K562 (cell line): ENCODE data around the gene ATP2A3. TPM values are rescaled to one million over a fixed set of nuclear protein-coding genes. Genes with fewer than 3 reads are reported as not detected.

Experiments
- CAMTA2 ChIP-seq: fragments of 250-450 bp; sonication (Bioruptor Pico); conservative IDR thresholded peaks from 2 replicates; pipeline ENCODE4 v1.5.1; 2022
- CBFA2T3 ChIP-seq: fragments of 450-650 bp; IDR thresholded peaks from 2 replicates; pipeline ENCODE4 v1.6.1; 2017
- CTBP1 ChIP-seq: fragments of 450-650 bp; IDR thresholded peaks from 2 replicates; pipeline ENCODE4 v1.6.1; 2016; ENCODE audit warnings: borderline replicate concordance
- ETS1 ChIP-seq: conservative IDR thresholded peaks from 2 replicates; pipeline ENCODE4 v1.6.1; 2011; ENCODE audit warnings: low read depth, mild to moderate bottlenecking, low read length; ENCODE audit not compliant: control insufficient read depth
- FOXJ2 ChIP-seq: fragments of 200-800 bp; sonication (Bioruptor generic); IDR thresholded peaks from 2 replicates; pipeline ENCODE4 v1.6.1; 2016; ENCODE audit warnings: missing genetic modification characterization, missing compliant biosample characterization
- HMBOX1 ChIP-seq: sonication (generic); IDR thresholded peaks from 2 replicates; pipeline ENCODE4 v1.6.1; 2016
- KAT7 ChIP-seq: sonication (generic); formaldehyde crosslinking; IDR thresholded peaks from 2 replicates; pipeline ENCODE4 v1.8.0; 2022; ENCODE audit warnings: missing genetic modification reagents, mild to moderate bottlenecking, borderline replicate concordance
- KLF16 ChIP-seq: IDR thresholded peaks from 2 replicates; pipeline ENCODE4 v1.6.1; 2016; ENCODE audit warnings: antibody characterized with exemption
- MECOM ChIP-seq: fragments of 250-450 bp; sonication (Bioruptor Pico); IDR thresholded peaks from 2 replicates; pipeline ENCODE4 v1.8.0; 2022; ENCODE audit warnings: inconsistent platforms
- NFE2L1 ChIP-seq: fragments of 450-650 bp; IDR thresholded peaks from 2 replicates; pipeline ENCODE4 v1.6.1; 2016; ENCODE audit warnings: missing genetic modification characterization, low read depth, mild to moderate bottlenecking, missing compliant biosample characterization, moderate library complexity, borderline replicate concordance
- NRF1 ChIP-seq, 2 experiments: fragments of 450-650 bp; IDR thresholded peaks in 1 of 2; conservative IDR thresholded peaks in 1 of 2; 2 replicates each; pipeline ENCODE4 v1.6.1; 2014; ENCODE audit warnings: mild to moderate bottlenecking in 2 of 2
- SETDB1 ChIP-seq: IDR thresholded peaks from one replicate; pipeline ENCODE4 v1.6.1; 2012; ENCODE audit warnings: low read length, control low read depth, inconsistent platforms
- XRCC4 ChIP-seq: IDR thresholded peaks from one replicate; pipeline ENCODE4 v1.6.1; 2011; ENCODE audit not compliant: insufficient read depth, insufficient read length; ENCODE audit errors: extremely low read depth
- ZNF75A ChIP-seq: fragments of 450-650 bp; formaldehyde crosslinking; IDR thresholded peaks from 2 replicates; pipeline ENCODE4 v1.4.0; 2020; ENCODE audit warnings: mild to moderate bottlenecking
- polyA plus RNA-seq, 8 experiments: library from polyadenylated mRNA; depleted of rRNA in 4 of 8; stranded (reverse) in 5 of 8; unstranded in 3 of 8; fragments of >200 nt; fragmentation: Nextera tagmentation in 2 of 8; fragmentation: Illumina TruSeq in 1 of 8; extraction: Ambion mirVana in 2 of 8; extraction: Trizol in 1 of 8; gene quantifications; 2 replicates each; pipeline versions ENCODE4 v1.2.1 to v1.2.3, GENCODE V29; 2011 to 2014; ENCODE audit warnings: inconsistent platforms in 1 of 8, missing spikeins in 1 of 8
- total RNA-seq, 7 experiments: library from RNA; depleted of rRNA in 6 of 7; stranded (reverse); fragments of >200 nt in 6 of 7; fragmentation: Illumina TruSeq in 2 of 7; extraction: Trizol in 2 of 7; gene quantifications; 2 replicates each; pipeline versions ENCODE4 v1.2.1 to v1.2.3, GENCODE V29; 2011 to 2021; ENCODE audit warnings: low replicate concordance in 1 of 7
- TF ChIP-seq, protein P1 (sequence below), 2 experiments: fragments of 450-650 bp in 1 of 2; sonication (generic) in 1 of 2; formaldehyde crosslinking in 1 of 2; IDR thresholded peaks; 2 replicates each; pipeline versions ENCODE4 v1.7.1 to v1.9.0; 2016 to 2022; ENCODE audit warnings: inconsistent platforms in 1 of 2, mild to moderate bottlenecking in 1 of 2, missing genetic modification reagents in 1 of 2
- TF ChIP-seq, protein P2 (sequence below): sonication (generic); formaldehyde crosslinking; IDR thresholded peaks from 2 replicates; pipeline ENCODE4 v1.8.1; 2023; ENCODE audit warnings: mild to moderate bottlenecking, missing genetic modification reagents

ATP2A3 gene
- total and polyA plus RNA-seq, 9 of the 15 experiments (the other 6 are each of a cell fraction or from before 2014, with no cell fraction given): 0.65 to 103 (median 31.3) TPM

GRCh38 chr17:3913531-3914311, 50.5 kb downstream of the ATP2A3 start (continued):
- TF ChIP-seq, protein P1, sequence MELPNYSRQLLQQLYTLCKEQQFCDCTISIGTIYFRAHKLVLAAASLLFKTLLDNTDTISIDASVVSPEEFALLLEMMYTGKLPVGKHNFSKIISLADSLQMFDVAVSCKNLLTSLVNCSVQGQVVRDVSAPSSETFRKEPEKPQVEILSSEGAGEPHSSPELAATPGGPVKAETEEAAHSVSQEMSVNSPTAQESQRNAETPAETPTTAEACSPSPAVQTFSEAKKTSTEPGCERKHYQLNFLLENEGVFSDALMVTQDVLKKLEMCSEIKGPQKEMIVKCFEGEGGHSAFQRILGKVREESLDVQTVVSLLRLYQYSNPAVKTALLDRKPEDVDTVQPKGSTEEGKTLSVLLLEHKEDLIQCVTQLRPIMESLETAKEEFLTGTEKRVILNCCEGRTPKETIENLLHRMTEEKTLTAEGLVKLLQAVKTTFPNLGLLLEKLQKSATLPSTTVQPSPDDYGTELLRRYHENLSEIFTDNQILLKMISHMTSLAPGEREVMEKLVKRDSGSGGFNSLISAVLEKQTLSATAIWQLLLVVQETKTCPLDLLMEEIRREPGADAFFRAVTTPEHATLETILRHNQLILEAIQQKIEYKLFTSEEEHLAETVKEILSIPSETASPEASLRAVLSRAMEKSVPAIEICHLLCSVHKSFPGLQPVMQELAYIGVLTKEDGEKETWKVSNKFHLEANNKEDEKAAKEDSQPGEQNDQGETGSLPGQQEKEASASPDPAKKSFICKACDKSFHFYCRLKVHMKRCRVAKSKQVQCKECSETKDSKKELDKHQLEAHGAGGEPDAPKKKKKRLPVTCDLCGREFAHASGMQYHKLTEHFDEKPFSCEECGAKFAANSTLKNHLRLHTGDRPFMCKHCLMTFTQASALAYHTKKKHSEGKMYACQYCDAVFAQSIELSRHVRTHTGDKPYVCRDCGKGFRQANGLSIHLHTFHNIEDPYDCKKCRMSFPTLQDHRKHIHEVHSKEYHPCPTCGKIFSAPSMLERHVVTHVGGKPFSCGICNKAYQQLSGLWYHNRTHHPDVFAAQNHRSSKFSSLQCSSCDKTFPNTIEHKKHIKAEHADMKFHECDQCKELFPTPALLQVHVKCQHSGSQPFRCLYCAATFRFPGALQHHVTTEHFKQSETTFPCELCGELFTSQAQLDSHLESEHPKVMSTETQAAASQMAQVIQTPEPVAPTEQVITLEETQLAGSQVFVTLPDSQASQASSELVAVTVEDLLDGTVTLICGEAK (IDR thresholded peaks at IDR 0.05): no peak
- TF ChIP-seq, protein P1 (CRISPR knock-in tag; IDR thresholded peaks at IDR 0.05): no peak
- TF ChIP-seq MECOM (CRISPR knock-in tag) (no peak), HMBOX1 (no peak), KLF16 (no peak), CTBP1 (peak; percentile 33; the same call in 1 of the 2 replicates), ETS1 (no peak), NRF1 (conservative IDR thresholded peaks at IDR 0.05 in 1 of 2, IDR thresholded peaks at IDR 0.05 in 1 of 2) (no peak), NFE2L1 (tag) (no peak), XRCC4 (no peak), KAT7 (0 out of 2 replicates have a peak, but pooled peaks have one; percentile 39), CBFA2T3 (no peak), SETDB1 (no peak), FOXJ2 (tag) (no peak), ZNF75A (CRISPR knock-in tag) (no peak), CAMTA2 (CRISPR knock-in tag) (no peak)
- TF ChIP-seq, protein P2, sequence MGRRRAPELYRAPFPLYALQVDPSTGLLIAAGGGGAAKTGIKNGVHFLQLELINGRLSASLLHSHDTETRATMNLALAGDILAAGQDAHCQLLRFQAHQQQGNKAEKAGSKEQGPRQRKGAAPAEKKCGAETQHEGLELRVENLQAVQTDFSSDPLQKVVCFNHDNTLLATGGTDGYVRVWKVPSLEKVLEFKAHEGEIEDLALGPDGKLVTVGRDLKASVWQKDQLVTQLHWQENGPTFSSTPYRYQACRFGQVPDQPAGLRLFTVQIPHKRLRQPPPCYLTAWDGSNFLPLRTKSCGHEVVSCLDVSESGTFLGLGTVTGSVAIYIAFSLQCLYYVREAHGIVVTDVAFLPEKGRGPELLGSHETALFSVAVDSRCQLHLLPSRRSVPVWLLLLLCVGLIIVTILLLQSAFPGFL (CRISPR knock-in tag): no peak
